Activated CD4-positive, alpha-beta T cell treated with anti-CD3 and anti-CD28 coated beads for 24 hours (primary cell): ENCODE measurements around the gene ZNF28.
"Not testable (repeated sequence)": the region's sequence is repeated elsewhere in the genome, so short reads cannot be mapped to it uniquely, and the experiment has no call there.

ENCODE experiments used
- DNase-seq, 2 donors: peaks; one replicate each; pipeline ENCODE4 v3.0.0-alpha.2; 2020; ENCODE audit warnings: low read depth in 2 of 2

Gene ZNF28

GRCh38 chr19:52821204-52821960 lies at the start of gene ZNF28:
Gene ZNF28, minus strand, starts transcription at chr19:52821633. Its CDS starts 3,675 bp downstream, at chr19:52817958.
- peak; percentile 32 to 44 for DNase-seq

- DNase-seq: not testable (repeated sequence)
These were observed 46.6 kb upstream of the ZNF28 start for GRCh38 chr19:52868031-52868430.

- DNase-seq: peak; percentile 47 to 50
These were observed 36.2 kb upstream of the ZNF28 start, which contains the start of gene ZNF468 for GRCh38 chr19:52857378-52858191. Gene ZNF468, minus strand, starts transcription at chr19:52857619. Its CDS starts 3,347 bp downstream, at chr19:52854272.

GRCh38 chr19:52856540-52857377 lies 35.3 kb upstream of the ZNF28 start:
- not testable (repeated sequence) for DNase-seq

- DNase-seq: not testable (repeated sequence)
These were observed 25.9 kb upstream of the ZNF28 start for GRCh38 chr19:52847352-52847751.

GRCh38 chr19:52840825-52841465 lies 19.5 kb upstream of the ZNF28 start:
- DNase-seq: not testable (repeated sequence)

GRCh38 chr19:52834289-52834688 lies 12.9 kb upstream of the ZNF28 start:
- not testable (repeated sequence) for DNase-seq

- not testable (repeated sequence) for DNase-seq
These were observed 12.1 kb upstream of the ZNF28 start for GRCh38 chr19:52833541-52833940.

- DNase-seq: not testable (repeated sequence)
These were observed 8.4 kb upstream of the ZNF28 start for GRCh38 chr19:52829866-52830265.

GRCh38 chr19:52825765-52826164 lies 4.3 kb upstream of the ZNF28 start:
- no peak for DNase-seq

- no peak for DNase-seq
These were observed 2.2 kb upstream of the ZNF28 start for GRCh38 chr19:52823676-52824075.

GRCh38 chr19:52820472-52821203 lies 795 bp downstream of the ZNF28 start:
- DNase-seq: not testable (repeated sequence)

- DNase-seq: no peak
These were observed 11.6 kb downstream of the ZNF28 start for GRCh38 chr19:52809801-52810200.

GRCh38 chr19:52799950-52800640 lies 21.3 kb downstream of the ZNF28 start:
- DNase-seq: not testable (repeated sequence)

- DNase-seq: no peak
These were observed 32.0 kb downstream of the ZNF28 start for GRCh38 chr19:52789440-52789839.

GRCh38 chr19:52786464-52787354 lies 34.7 kb downstream of the ZNF28 start, which contains the start of gene ZNF600:
Gene ZNF600, minus strand, starts transcription at chr19:52786791. Its CDS starts 7,903 bp downstream, at chr19:52778888.
- peak; percentile 57 to 70 for DNase-seq

GRCh38 chr19:52786078-52786463 lies 35.4 kb downstream of the ZNF28 start:
- no peak for DNase-seq

- DNase-seq: no peak
These were observed 35.9 kb downstream of the ZNF28 start for GRCh38 chr19:52785506-52785905.

GRCh38 chr19:52782864-52783263 lies 38.6 kb downstream of the ZNF28 start:
- not testable (repeated sequence) for DNase-seq
